BJ (cell line): ENCODE measurements around the gene RGS5. TPM values are rescaled to one million over a fixed set of nuclear protein-coding genes. Genes with fewer than 3 reads are reported as not detected.

Source experiments
- CTCF ChIA-PET: fragments of 350-600 bp; formaldehyde crosslinking; extraction: SDS; loops from one replicate; lab custom pipeline; 2021; ENCODE audit warnings: antibody characterized with exemption, inconsistent platforms; lab: Yijun Ruan, JAX
- POLR2A ChIA-PET: fragments of 300-600 bp; sonication (Branson Sonifier 250); formaldehyde crosslinking; extraction: SDS; loops from one replicate; lab custom pipeline; 2021; ENCODE audit warnings: antibody characterized with exemption; lab: Charles Lee
- DNase-seq: peaks from one replicate; pipeline ENCODE4 v3.0.0-alpha.2; 2011; ENCODE audit warnings: low read depth
- H3K27me3 ChIP-seq: 2 replicates; pipeline ENCODE4 v1.6.0; 2011; ENCODE audit warnings: low read length; ENCODE audit not compliant: control insufficient read depth, insufficient read depth
- H3K36me3 ChIP-seq: 2 replicates; pipeline ENCODE4 v1.5.1; 2011; ENCODE audit warnings: low read length; ENCODE audit not compliant: control insufficient read depth, insufficient read depth
- H3K4me3 ChIP-seq: 2 replicates; pipeline ENCODE4 v1.5.1; 2011; ENCODE audit warnings: low read depth, mild to moderate bottlenecking, control low read depth, low read length
- CTCF ChIP-seq: IDR thresholded peaks from 2 replicates; pipeline ENCODE4 v1.5.1; 2011; ENCODE audit warnings: low read depth, mild to moderate bottlenecking, control low read depth, inconsistent platforms, low read length, moderate library complexity; ENCODE audit not compliant: insufficient read depth
- polyA plus RNA-seq: library from polyadenylated mRNA; depleted of rRNA; stranded (reverse); fragments of >200 nt; gene quantifications from 2 replicates; pipeline ENCODE4 v1.2.3, GENCODE V29; 2011

Gene RGS5
- polyA plus RNA-seq, 1 experiment: 8.5 TPM

GRCh38 chr1:163155606-163156005 is 47.1 kb downstream of the RGS5 start:
- TF ChIP-seq CTCF: no peak
- Histone ChIP-seq H3K27me3 (no peaks in the 10 kb centered on the region), H3K36me3 (no peaks in the 10 kb centered on the region), H3K4me3 (no peak overlapping the region)
- ChIA-PET POLR2A (no interaction called here), CTCF (no interaction called here)
- DNase-seq: no peak

- POLR2A ChIA-PET: no interaction called here
- Histone ChIP-seq H3K27me3 (no peaks in the 10 kb centered on the region), H3K36me3 (no peaks in the 10 kb centered on the region), H3K4me3 (no peak overlapping the region)
- CTCF ChIA-PET: interaction anchor here (2.0 kb wide), 1 partner anchor 15 kb away, joined by 5 read pairs; no protein-coding TSS in a partner anchor
- no peak for DNase-seq
- no peak for TF ChIP-seq CTCF
Observed at GRCh38 chr1:163148911-163149310, 53.8 kb downstream of the RGS5 start.

- no peaks in the 10 kb centered on the region for H3K27me3 ChIP-seq
- no peak for TF ChIP-seq CTCF
- ChIA-PET CTCF (no interaction called here), POLR2A (no interaction called here)
- no peak for DNase-seq
- no peaks in the 10 kb centered on the region for H3K36me3 ChIP-seq
- H3K4me3 ChIP-seq: no peak overlapping the region
Observed at GRCh38 chr1:163147019-163147418, 55.7 kb downstream of the RGS5 start.

- no peak overlapping the region for H3K4me3 ChIP-seq
- no peak for TF ChIP-seq CTCF
- no peaks in the 10 kb centered on the region for H3K36me3 ChIP-seq
- DNase-seq: no peak
- H3K27me3 ChIP-seq: no peaks in the 10 kb centered on the region
- POLR2A ChIA-PET: no interaction called here
- CTCF ChIA-PET: interaction anchor here (0.6 to 0.7 kb wide), 2 partner anchors 12 to 41 kb away, joined by 3 read pairs; no protein-coding TSS in a partner anchor
Observed at GRCh38 chr1:163145435-163145834, 57.3 kb downstream of the RGS5 start.

- Histone ChIP-seq H3K27me3 (no peaks in the 10 kb centered on the region), H3K36me3 (no peaks in the 10 kb centered on the region), H3K4me3 (no peak overlapping the region)
- POLR2A ChIA-PET: no interaction called here
- no peak for DNase-seq
- TF ChIP-seq CTCF: no peak
- CTCF ChIA-PET: no interaction called here
Observed at GRCh38 chr1:163144418-163144817, 58.3 kb downstream of the RGS5 start.
